GM12878 (cell line): ENCODE results near the gene PRKAG3. TPM values are rescaled to one million over a fixed set of nuclear protein-coding genes. Genes with fewer than 3 reads are reported as not detected.
A peak's percentile ranks its signal among the peaks of the same experiment; 100 is the strongest.

ENCODE experiments used
- ATAC-seq: fragments of 200-7000 bp; cut with Tn5 transposase; 3 replicates; pipeline ENCODE4 v1.9.1; 2020; ENCODE audit warnings: mild to moderate bottlenecking, moderate library complexity
- Bru-seq: library from RNA; stranded (reverse); fragments of 400-500 nt; gene quantifications from one replicate; lab custom pipeline; 2021; lab: Mats Ljungman, UMichigan
- BruChase-seq, 2 experiments: library from RNA; stranded (reverse); fragments of 400-500 nt; gene quantifications; one replicate each; lab custom pipeline; 2021; lab: Mats Ljungman, UMichigan
- BruUV-seq: library from RNA; stranded (reverse); fragments of 400-500 nt; replicated peaks from 2 replicates; lab custom pipeline; 2021; lab: Mats Ljungman, UMichigan
- CTCF ChIA-PET: fragments of 300-600 bp; sonication (Branson Sonifier 250); formaldehyde crosslinking; extraction: SDS; loops from one replicate; lab custom pipeline; 2021; ENCODE audit warnings: inconsistent platforms; lab: Yijun Ruan, JAX
- POLR2A ChIA-PET: fragments of 350-600 bp; formaldehyde crosslinking; extraction: SDS; loops from one replicate; lab custom pipeline; 2021; ENCODE audit warnings: inconsistent platforms; lab: Charles Lee
- RAD21 ChIA-PET: fragments of 300-600 bp; sonication (Branson Sonifier 250); formaldehyde crosslinking; loops from one replicate; lab custom pipeline; 2023; ENCODE audit warnings: antibody characterized with exemption; ENCODE audit not compliant: unreplicated experiment; lab: Charles Lee
- SMC1A ChIA-PET: fragments of 300-600 bp; sonication (Branson Sonifier 250); formaldehyde crosslinking; loops from one replicate; lab custom pipeline; 2023; ENCODE audit not compliant: unreplicated experiment, uncharacterized antibody; lab: Charles Lee
- DNase-seq: peaks from one replicate; pipeline ENCODE4 v3.0.0-alpha.2; 2011; ENCODE audit warnings: low read depth, low spot score
- FAIRE-seq: peaks from 3 replicates; lab custom pipeline; 2011; peaks lifted over from hg19 to GRCh38; lab: Jason Lieb, UNC
- H2AFZ ChIP-seq: 2 replicates; pipeline ENCODE4 v1.6.0; 2011; ENCODE audit warnings: low read depth, low read length, control low read depth; ENCODE audit not compliant: control insufficient read depth
- H3K27ac ChIP-seq: 2 replicates; pipeline ENCODE4 v1.5.1; 2011; ENCODE audit warnings: control low read depth; ENCODE audit not compliant: control insufficient read depth, insufficient read depth
- H3K27me3 ChIP-seq, 2 experiments: replicated peaks in 1 of 2; 2 replicates each; pipeline versions ENCODE4 v1.6.0 to v1.6.1; 2011; ENCODE audit warnings: low read length in 1 of 2; ENCODE audit not compliant: control insufficient read depth in 2 of 2, insufficient read depth in 2 of 2
- H3K36me3 ChIP-seq, 2 experiments: 2 replicates each; pipeline ENCODE4 v1.5.1; 2011; ENCODE audit warnings: low read length in 1 of 2; ENCODE audit not compliant: control insufficient read depth in 2 of 2, insufficient read depth in 2 of 2
- H3K4me1 ChIP-seq: 2 replicates; pipeline ENCODE4 v1.6.1; 2011; ENCODE audit warnings: mild to moderate bottlenecking, low read length, moderate library complexity, mixed read lengths; ENCODE audit not compliant: control insufficient read depth, insufficient read depth
- H3K4me2 ChIP-seq: 2 replicates; pipeline ENCODE4 v1.6.0; 2011; ENCODE audit warnings: control low read depth; ENCODE audit not compliant: control insufficient read depth, insufficient read depth
- H3K4me3 ChIP-seq: fragments of 200-600 bp; sonication (generic); 2 replicates; pipeline ENCODE4 v1.5.1; 2016
- H3K79me2 ChIP-seq: 2 replicates; pipeline ENCODE4 v1.6.0; 2011; ENCODE audit warnings: low read length; ENCODE audit not compliant: control insufficient read depth, insufficient read depth
- H3K9ac ChIP-seq: 2 replicates; pipeline ENCODE4 v1.8.0; 2011; ENCODE audit warnings: low read length, control low read depth, mixed read lengths; ENCODE audit not compliant: control insufficient read depth, insufficient read depth
- H3K9me3 ChIP-seq: replicated peaks from 3 replicates; pipeline ENCODE4 v1.5.1; 2011; ENCODE audit warnings: mild to moderate bottlenecking, low read length; ENCODE audit not compliant: control insufficient read depth, insufficient read depth
- H4K20me1 ChIP-seq: 2 replicates; pipeline ENCODE4 v1.6.0; 2011; ENCODE audit not compliant: control insufficient read depth, insufficient read depth
- PAX8 ChIP-seq: fragments of 450-650 bp; IDR thresholded peaks from 2 replicates; pipeline ENCODE4 v1.6.1; 2017; ENCODE audit warnings: mild to moderate bottlenecking, moderate library complexity
- SPI1 ChIP-seq: IDR thresholded peaks from 2 replicates; pipeline ENCODE4 v1.6.1; 2011; ENCODE audit warnings: low read depth, mild to moderate bottlenecking, low read length, moderate library complexity, borderline replicate concordance; ENCODE audit not compliant: insufficient read depth
- WGBS: methylation state at CpG from one replicate; pipeline ENCODE4 v1.1.6; 2016; ENCODE audit warnings: low lambda C conversion rate; ENCODE audit not compliant: insufficient replicate concordance, insufficient coverage; ENCODE audit errors: missing lambda C conversion rate; 5-methylcytosine and 5-hydroxymethylcytosine counted together
- in situ Hi-C: fragments of 300-500 bp; cut with MboI; formaldehyde crosslinking; loops from 9 replicates; pipeline ENCODE4 v1.14.3; 2018; ENCODE audit warnings: mixed read lengths
- intact Hi-C: fragments of 100-400 bp; cut with micrococcal nuclease; formaldehyde crosslinking; loops from one replicate; pipeline ENCODE4 v1.14.2; 2022; ENCODE audit not compliant: unreplicated experiment
- long read RNA-seq, 2 experiments: library from polyadenylated mRNA; unstranded; transcript quantifications; one replicate each; pipeline ENCODE4 v2.0.0, GENCODE V29; 2019 to 2020
- polyA minus RNA-seq, 3 experiments: library from RNA; depleted of rRNA, polyadenylated mRNA; stranded (reverse); fragments of >200 nt; gene quantifications; 2 replicates each; pipeline ENCODE4 v1.2.3, GENCODE V29; 2011
- polyA plus RNA-seq, 11 experiments: library from polyadenylated mRNA; depleted of rRNA in 4 of 11; unstranded in 6 of 11; stranded (reverse) in 5 of 11; fragments of >200 nt; fragmentation: Nextera tagmentation in 4 of 11; fragmentation: Illumina TruSeq in 1 of 11; extraction: Ambion mirVana in 4 of 11; extraction: Trizol in 1 of 11; gene quantifications; 1 replicate in 1 of 11; 2 replicates in 10 of 11; pipeline versions ENCODE4 v1.2.1 to v1.2.3, GENCODE V29; 2011 to 2016; ENCODE audit warnings: inconsistent platforms in 2 of 11, missing spikeins in 2 of 11, low read depth in 1 of 11
- total RNA-seq, 4 experiments: library from RNA; depleted of rRNA in 3 of 4; stranded (reverse); fragments of >200 nt in 3 of 4; fragmentation: Illumina TruSeq in 1 of 4; extraction: Trizol in 1 of 4; gene quantifications; 2 replicates each; pipeline versions ENCODE4 v1.2.1 to v1.2.3, GENCODE V29; 2013 to 2021

PRKAG3 gene
- 0.17 TPM in 1 of 2 replicates, not detected in the other for total RNA-seq (2013; cell fraction: nucleolus; rRNA removed)
- total RNA-seq (2014; rRNA removed) (0.06 TPM in 1 of 2 replicates, not detected in the other), total RNA-seq (2014; rRNA removed; fragmentation: Illumina TruSeq; extraction: Trizol) (not detected in 2 replicates), total RNA-seq (2021) (not detected in 2 replicates), polyA plus RNA-seq (2011; rRNA removed) (0.04 TPM in 1 of 2 replicates, not detected in the other), polyA plus RNA-seq (2014; fragmentation: Illumina TruSeq; extraction: Trizol) (0.10 TPM in 1 of 2 replicates, not detected in the other), polyA plus RNA-seq (2014; fragmentation: Nextera tagmentation; extraction: Ambion mirVana) (not detected), polyA plus RNA-seq (2014; rRNA removed) (0.12 TPM in 1 of 2 replicates, not detected in the other), polyA plus RNA-seq (2016; fragmentation: Nextera tagmentation; extraction: Ambion mirVana) (not detected), polyA minus RNA-seq (2011; rRNA and poly(A)+ RNA removed) (0.15 TPM in 1 of 2 replicates, not detected in the other), Bru-seq, nascent RNA (percentile 12 among the genes with signal in this experiment), BruChase-seq, experiment 1, labeled RNA remaining after a 6-hour chase (percentile 9 among the genes with signal in this experiment), BruChase-seq, experiment 2, labeled RNA remaining after a 2-hour chase (not detected)
- not detected for polyA plus RNA-seq (2011; ENCODE audit: low read depth)
- 0.04 TPM in 1 of 2 replicates, not detected in the other for polyA plus RNA-seq (2011; cell fraction: cytosol; rRNA removed)
- 0.46 and 0.56 TPM in 2 replicates for polyA plus RNA-seq (2011; cell fraction: nucleus; rRNA removed)
- polyA plus RNA-seq (2012), result not detected in 2 replicates
- not detected in 2 replicates for polyA minus RNA-seq (2011; cell fraction: cytosol; rRNA and poly(A)+ RNA removed)
- not detected in 2 replicates for polyA minus RNA-seq (2011; cell fraction: nucleus; rRNA and poly(A)+ RNA removed)
- long read RNA-seq, experiment 1, result 0 reads
- long read RNA-seq, experiment 2, result 0 reads

DNA sequence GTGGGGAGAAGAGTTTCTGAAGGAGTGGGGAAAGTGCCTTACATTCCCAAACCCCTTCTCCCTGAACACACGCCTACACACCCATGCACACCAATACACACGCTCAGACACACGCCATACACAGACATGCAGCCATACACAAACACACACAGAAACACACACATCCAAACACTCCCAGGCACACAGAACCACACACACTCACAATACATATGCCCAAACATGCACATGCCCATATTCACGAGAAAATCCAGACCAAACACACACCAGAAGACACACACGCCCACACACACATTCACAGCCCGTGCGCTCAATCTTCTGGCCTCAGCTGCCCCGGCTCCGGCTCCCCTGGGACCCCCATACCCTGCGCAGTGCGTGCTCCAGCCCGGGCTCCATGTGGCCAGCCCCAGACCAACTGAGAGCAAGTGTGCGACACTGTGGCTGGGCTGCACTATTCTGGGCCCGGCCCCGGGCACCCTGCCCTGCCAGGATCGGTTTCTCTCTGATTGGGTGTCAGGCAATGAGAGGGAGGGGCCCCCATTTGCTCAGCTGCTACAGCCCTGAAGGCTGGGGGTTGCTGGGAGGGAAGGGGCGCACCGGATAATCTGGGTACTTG is at the start of gene PRKAG3:
Gene PRKAG3 (minus strand): TSS at position 426 of the 613 bp plus-strand sequence.
- Histone ChIP-seq H3K4me3 (no peak within 1 kb of the TSS), H3K27ac (no peak within 1 kb of the TSS), H3K9me3 (no peaks in the 10 kb centered on the region), H4K20me1 (no peaks in the 10 kb centered on the region), H3K36me3 (no peaks in the 10 kb centered on the region), H3K9ac (no peak within 1 kb of the TSS), H3K4me2 (no peak within 1 kb of the TSS), H3K4me1 (no peaks in the 10 kb centered on the region), H3K79me2 (no peaks in the 10 kb centered on the region), H3K27me3 (peaks cover 0 to 3% of the 10 kb centered on the region in 2 experiments; a peak in 2 of 4 replicates), H2AFZ (no peak within 1 kb of the TSS)
- DNase-seq, result no peak
- intact Hi-C loops (no loop called here), in situ Hi-C loops (no loop called here)
- WGBS, result 29% methylated on average over 18 of the region's 18 CpGs
- FAIRE-seq, result no peak
- ChIA-PET CTCF (no interaction called here), SMC1A (interaction anchor here (1.2 kb wide), 1 partner anchor 16 kb away, joined by 5 read pairs; no protein-coding TSS in a partner anchor), POLR2A (no interaction called here), RAD21 (no interaction called here)
- no peak for ATAC-seq
- TF ChIP-seq PAX8 (no peak), SPI1 (no peak)
- BruUV-seq, result no TSS peak
